CD4-positive, alpha-beta T cell treated with Interferon alpha-2 for 1 hour (primary cell): ENCODE results near the gene MCAM.

Experiments
- DNase-seq, 2 donors: peaks; one replicate each; pipeline ENCODE4 v3.0.0-alpha.2; 2020 to 2022

The MCAM gene

GRCh38 chr11:119316729-119317591 lies at the start of gene MCAM:
Gene MCAM (minus strand): TSS chr11:119317130. CDS start chr11:119317101, 29 bp downstream.
- DNase-seq: no peak

GRCh38 chr11:119365071-119365591 lies 48.2 kb upstream of the MCAM start:
- no peak for DNase-seq

DNA sequence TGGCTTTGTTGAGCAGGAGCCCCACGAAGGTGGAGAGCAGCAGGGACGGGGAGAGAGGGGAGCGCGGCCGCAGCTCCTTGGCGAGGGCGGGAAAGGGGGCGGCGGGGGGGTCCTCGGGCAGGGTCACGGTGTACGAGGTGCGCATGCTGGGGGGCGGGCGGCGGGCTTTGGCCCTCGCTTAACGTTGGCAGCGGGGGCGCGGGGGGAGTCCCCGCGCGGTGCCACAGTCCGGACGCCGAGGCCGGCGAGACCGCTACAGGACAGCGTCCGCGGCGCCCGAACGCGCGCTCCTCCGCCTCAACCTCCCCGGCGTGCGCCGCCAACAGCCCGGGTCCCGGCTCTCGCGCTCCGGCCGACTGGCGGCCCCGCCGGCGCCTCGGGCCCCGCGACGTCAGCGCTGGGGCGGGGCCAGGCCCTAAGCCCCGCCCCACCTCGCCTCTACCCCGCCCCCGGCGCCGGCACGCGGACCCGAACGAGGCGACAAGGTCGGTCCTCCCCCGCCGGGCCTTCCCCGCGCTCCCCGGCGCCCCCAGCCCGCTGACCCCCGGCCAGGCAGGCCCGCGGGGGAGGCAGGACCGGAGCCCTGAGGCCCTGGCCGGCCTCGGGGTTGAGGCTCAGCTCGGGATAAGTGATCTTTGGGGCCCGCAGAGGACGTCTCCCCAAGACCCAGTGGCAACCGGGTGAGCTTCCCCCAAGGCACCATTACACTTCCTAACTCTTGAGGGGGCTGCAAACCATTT lies 47.1 kb upstream of the MCAM start:
- DNase-seq: peak; percentile 52 to 70

DNA sequence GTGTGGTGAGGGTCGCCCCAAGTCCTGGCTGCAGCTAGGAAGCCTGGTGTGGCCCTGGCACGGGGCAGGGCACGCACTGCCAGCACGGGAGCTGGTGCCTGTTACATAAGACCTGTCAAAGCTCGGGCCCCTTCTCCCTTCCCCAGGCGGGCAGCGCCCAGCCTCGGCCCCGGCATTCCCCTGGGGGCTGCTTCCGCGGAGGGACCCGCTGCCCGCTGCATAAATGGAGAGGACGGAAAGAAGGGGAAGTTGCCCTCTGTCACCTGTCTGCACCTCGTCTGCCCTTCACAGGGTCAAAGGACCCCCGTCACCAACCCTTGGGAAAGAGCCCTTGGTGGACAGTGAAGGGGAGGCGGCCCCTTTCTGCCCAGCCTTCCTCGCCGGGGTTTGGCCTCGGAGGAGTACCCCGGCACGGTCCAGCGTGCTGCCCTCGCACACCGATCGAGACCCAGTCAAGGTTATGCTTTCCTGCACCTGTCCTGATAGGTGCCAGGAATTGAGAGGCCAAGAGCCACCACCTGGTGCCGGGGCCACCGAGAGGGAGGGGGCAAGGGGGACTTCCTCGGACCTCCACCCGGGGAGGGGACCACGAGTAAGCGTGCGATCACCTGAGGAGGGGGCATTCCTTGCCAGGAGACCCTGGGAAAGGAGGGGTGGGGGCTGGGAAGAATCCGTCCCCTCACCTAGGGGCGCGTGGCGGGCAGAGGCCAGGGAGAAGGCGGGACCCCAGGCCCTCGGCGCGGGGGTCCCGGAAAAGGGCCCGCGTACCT lies 46.3 kb upstream of the MCAM start:
- no peak for DNase-seq

- DNase-seq: no peak
Measured at GRCh38 chr11:119362741-119363080, 45.8 kb upstream of the MCAM start.

DNA sequence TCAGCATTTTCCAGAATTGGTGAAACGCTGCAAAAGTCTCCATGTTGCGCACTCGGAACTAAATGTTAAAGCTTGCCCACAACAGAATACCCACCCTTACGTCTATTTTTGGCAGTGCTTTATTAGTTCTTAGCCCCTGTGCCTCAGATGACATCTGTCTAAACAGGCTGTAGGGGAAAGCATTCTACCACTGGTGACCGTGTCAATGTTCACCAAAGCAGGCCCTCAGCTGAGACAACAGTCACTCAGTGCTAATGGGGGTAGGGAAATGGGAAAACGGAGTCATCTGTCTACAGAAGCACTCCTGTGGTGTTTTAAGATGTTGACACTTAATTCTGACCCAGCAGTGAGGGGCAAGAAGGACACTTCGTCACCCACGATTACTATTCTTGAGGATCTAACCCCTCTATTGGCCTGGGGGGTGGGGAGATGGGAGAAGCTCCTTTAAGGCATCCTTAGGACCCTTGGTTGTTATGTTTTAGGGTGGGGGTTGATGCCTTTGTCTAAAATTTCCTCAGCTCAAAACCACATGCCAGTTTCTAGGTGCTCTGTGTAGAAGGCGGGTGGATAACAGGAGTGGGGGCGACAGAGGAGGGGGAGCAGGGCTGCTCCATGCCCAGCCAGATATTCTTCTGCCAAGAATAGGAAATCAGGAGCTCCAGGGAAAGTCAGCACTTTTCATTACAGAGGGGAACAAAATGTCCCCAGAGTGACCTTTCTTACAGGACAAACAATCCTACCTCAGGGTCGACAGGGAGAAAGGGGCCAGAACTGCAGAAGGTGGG lies 45.2 kb upstream of the MCAM start:
- no peak for DNase-seq

DNA sequence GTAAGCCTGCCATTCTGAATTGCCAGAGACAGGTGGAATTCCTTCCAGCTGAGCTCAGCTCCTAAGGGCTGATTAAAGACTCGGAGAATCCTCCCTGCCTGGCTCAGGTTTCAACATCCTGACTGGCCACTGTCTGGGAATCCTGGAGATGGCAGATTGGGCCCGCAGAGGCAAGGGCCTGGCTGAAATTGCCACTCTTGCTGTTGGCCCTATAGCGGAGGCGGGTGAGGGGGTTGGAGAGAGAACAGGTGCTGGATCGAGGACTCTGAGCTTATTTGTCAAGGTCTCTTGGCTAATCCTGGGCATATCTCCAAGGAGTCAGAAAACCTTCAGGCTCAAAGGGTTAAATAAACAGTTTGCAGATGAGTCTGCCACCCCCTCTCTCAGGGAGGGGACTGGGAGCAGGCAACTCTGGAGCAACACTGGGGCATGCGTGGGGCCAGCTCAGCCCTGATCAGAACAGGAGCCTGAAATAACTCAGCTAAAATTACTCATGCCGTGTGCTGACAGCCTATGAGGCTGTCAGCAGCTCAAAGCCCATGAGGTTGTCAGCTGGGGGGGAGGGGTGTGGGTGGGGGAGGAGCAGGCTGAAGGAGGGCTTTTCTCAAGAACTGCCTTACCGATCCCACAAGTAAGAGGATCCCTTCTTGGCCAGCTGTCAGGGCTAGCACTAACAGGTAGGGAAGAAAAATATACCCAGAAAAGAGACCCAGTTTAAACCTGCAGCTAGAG lies 44.3 kb upstream of the MCAM start:
- DNase-seq: no peak

- DNase-seq: no peak
Measured at GRCh38 chr11:119359365-119360214, 42.7 kb upstream of the MCAM start.

- no peak for DNase-seq
Measured at GRCh38 chr11:119357074-119357473, 40.1 kb upstream of the MCAM start.

DNA sequence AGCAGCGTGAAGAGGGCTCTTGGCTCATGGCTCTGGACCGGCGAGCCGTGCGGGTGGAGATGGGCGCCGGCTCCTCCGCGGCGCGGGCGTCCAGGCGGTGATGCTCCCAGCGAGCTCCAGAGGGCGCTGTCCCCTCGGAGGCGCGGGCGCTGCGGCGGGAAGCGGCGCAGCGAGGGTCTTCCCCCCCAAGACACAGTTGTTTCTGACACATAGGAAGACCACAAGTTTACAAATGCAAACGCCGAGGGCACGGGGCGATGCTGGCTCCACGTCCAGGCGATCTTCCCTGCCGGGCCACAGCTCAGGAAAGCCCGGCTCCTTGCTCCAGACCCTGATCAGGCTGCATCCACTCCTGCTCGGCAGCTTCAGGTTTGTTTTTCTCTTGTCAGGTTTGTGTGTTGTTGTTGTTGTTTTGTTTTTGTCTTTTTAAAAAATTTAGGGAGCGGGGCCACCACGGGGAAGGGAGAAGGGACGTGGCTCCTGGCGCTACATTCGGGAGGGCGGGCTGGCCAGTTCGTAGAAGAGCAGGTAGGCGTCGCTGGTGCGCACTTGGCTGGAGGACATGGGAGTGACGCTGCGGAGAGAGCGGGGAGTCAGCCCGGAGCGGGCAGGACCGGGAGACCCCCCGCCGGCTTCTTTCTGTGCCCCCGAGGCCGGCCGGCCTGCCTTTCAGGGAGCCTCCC lies 39.6 kb upstream of the MCAM start:
- DNase-seq: peak; percentile 70 to 76

- no peak for DNase-seq
Measured at GRCh38 chr11:119355091-119355843, 38.3 kb upstream of the MCAM start.

- DNase-seq: no peak
Measured at GRCh38 chr11:119352857-119353260, 35.9 kb upstream of the MCAM start.

DNA sequence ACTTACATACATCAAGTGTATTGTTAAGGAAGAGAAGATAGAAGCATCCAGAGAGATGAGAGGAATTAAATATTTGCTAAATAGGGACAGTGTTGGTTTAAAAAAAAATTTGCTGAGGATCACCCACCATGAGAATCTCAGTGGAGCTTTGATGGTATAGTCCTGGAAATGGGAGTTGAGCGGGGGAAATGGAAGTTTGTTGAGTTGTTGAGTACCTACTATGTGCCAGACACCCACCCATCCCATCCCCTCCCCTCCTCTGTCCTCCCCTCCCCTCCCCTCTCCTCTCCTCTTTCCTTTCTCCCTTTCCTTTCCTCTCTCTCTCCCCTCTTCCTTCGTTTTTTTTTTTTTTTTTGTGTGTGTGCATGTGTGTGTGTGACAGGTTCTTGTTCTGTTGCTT lies 34.3 kb upstream of the MCAM start:
- no peak for DNase-seq

- DNase-seq: no peak
Measured at GRCh38 chr11:119350302-119350701, 33.4 kb upstream of the MCAM start.

DNA sequence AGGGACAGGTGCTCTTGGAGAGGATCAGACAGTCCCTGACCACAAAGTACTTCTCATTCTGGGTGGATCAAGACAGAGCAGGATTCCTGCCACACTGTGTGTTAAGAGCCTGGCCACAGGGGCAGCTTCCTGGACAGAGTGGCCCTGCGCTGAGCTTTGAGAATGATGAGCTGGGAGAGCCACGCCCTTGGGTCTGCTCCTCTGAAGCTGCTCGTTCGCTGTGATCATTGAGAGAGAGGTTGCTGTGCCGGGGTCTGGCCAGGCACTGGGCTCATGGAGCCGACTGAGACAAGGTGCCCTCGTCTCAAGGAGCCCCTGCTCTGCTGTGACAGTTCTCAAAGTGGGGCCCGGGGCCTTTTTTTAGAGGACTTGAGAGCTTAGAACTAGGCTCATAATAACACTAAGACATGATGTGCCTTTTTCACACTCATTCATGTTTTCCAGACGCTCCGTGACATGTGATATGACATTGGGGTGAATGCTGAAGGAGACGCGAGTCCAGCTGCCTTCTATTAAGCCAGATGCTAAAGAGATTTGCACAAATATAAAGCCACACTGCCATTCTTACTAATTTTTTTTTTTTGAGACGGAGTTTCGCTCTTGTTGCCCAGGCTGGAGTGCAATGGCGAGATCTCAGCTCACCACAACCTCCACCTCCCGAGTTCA lies 31.1 kb upstream of the MCAM start:
- no peak for DNase-seq

DNA sequence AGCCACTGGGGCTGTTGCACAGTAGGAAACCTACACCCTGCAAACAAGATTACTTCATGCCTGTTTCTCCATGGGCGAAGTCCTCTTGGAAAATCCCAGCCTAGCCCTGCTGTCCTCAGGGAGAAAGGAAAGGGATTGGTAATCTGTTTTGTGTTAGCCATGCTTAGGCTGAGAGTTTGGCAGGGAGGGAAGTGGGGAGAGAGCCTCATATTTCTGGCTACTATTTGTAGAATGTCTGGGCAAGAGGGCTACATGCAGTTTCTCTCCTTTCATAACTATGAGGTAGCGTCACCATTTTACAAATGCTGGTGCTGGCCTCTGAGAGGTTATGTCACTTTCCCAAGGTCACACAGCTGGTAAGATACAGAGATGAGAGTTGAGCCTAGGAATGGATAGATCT lies 30.3 kb upstream of the MCAM start:
- no peak for DNase-seq

DNA sequence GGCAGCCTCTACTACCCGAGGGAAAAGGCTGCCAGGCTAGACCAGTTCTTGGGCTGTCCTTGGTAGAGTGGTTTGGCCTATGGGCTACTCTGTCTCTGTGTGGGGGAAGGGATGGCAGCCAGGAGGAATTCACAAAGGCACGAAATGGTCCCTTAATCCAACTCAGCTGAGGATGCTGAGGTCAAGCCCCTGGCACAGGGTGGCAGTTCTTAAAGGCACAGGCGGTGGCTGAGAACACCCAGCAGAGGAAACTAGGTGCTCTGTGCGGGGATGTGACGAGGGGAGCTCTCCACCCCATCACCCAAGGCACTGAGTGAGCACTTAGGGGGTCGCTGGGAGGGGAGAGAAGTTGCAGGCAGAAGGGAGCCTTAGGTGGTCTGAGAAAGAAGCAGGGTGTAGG lies 29.7 kb upstream of the MCAM start, which contains the start of gene MFRP:
MFRP (minus strand) TSS at position 101 of the 400 bp plus-strand sequence. CDS start 192 bp downstream, outside the sequence.
- no peak for DNase-seq

DNA sequence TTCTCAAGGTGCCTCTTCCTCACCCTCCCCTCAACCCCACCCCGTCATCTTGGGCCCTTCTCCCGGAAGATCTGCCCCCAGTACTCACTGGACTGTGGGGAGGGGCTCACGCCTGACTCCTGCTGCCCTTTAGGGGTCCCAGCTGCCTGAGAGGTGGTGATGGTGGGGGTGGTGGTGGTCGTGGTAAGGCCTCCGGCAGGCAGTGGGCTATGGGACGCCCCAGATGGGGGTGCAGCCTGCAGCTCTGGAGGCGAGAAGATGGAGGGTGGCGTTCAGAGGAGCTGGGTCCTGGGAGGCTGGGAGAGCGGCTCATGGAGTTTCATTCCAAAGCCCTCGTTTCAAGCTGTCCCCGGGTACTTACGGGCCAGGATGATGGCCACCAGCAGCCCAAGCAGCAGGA lies 28.8 kb upstream of the MCAM start:
- DNase-seq: no peak
